IPS-11a (cell line): ENCODE results near the gene PLEKHH2.
A peak's percentile ranks its signal among the peaks of the same experiment; 100 is the strongest.
"Not testable (repeated sequence)": the region's sequence is repeated elsewhere in the genome, so short reads cannot be mapped to it uniquely, and the experiment has no call there.

Experiments
- H3K4me3 ChIP-seq: one replicate; pipeline ENCODE4 v1.5.1; 2013; ENCODE audit warnings: low read depth, low read length, control low read depth

Gene PLEKHH2

DNA sequence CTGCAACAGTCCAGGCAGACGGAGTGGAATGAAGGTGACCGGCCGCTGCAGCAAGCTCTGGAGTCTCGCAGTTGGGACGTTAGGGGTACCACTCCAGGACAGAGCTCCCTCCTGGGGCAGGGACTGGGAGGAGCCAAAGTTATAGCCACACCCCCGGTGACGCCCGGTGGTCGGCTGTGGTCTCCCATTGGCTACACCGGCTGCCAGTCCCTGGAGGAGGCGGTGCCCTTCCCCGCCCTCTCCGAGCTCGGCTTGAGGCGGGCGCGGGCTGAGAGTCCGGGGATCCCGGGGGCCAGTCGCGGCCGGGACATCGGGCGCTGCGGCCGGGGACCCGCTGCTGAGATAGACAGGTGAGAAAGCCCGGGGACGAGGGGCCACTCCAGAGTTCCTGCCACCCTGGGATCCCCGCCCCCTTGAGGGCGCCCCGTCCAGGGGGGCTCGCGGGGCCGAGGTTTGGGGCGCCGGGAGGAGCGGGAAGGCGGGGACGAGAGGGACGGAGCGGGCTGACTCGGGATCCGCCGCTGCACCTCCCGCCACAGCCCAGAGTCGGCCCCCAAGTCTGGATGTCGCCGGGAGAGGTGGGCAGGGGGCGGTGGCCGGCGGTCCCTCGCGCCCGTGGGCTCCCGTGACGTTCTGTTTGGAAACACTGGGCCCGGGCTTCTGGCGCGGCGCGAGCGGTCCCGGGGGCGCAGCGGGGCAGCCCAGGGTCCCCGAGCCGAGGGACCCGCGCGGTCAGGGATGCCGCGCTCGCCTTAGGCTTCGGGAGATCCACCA, at the start of gene PLEKHH2:
TSS of gene PLEKHH2 (plus strand) at position 231 of the 774 bp plus-strand sequence. CDS start 7,414 bp downstream, outside the sequence.
- peak within 1 kb of the TSS; percentile 55 for H3K4me3 ChIP-seq

GRCh38 chr2:43592443-43592842, 44.6 kb upstream of the PLEKHH2 start:
- H3K4me3 ChIP-seq = no peak overlapping the region

DNA sequence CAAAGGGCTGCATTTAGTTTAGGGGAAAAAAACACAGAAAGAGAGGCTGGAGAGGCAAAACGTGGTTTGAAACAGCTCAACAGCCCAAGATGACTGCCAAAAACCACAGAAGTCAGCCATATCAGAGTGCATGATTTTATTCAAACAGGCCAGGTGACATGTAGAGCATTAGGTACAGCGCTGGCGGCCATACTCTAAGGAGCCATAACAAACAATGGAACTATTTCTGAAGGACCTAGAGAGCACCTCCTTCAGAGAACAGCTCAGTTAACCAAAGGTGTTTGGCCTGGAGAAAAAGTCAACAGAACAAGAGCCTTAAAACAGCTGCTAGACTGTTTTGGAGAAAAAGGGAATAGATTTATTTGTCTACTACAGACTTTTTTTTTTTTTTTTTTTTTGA, 43.8 kb upstream of the PLEKHH2 start:
- H3K4me3 ChIP-seq = no peak overlapping the region

- H3K4me3 ChIP-seq = peak overlapping the region; percentile 88
These were observed 42.2 kb upstream of the PLEKHH2 start for GRCh38 chr2:43594875-43595274.

GRCh38 chr2:43595603-43596412, 41.3 kb upstream of the PLEKHH2 start, which contains the start of gene THADA:
THADA (minus strand) TSS chr2:43596038; CDS start chr2:43592392, 3,646 bp downstream.
- H3K4me3 ChIP-seq = peak within 1 kb of the TSS; percentile 88

- H3K4me3 ChIP-seq = not testable (repeated sequence)
These were observed 36.5 kb upstream of the PLEKHH2 start for GRCh38 chr2:43600596-43600995.

- no peak overlapping the region for H3K4me3 ChIP-seq
These were observed 32.4 kb upstream of the PLEKHH2 start for GRCh38 chr2:43604674-43605073.

DNA sequence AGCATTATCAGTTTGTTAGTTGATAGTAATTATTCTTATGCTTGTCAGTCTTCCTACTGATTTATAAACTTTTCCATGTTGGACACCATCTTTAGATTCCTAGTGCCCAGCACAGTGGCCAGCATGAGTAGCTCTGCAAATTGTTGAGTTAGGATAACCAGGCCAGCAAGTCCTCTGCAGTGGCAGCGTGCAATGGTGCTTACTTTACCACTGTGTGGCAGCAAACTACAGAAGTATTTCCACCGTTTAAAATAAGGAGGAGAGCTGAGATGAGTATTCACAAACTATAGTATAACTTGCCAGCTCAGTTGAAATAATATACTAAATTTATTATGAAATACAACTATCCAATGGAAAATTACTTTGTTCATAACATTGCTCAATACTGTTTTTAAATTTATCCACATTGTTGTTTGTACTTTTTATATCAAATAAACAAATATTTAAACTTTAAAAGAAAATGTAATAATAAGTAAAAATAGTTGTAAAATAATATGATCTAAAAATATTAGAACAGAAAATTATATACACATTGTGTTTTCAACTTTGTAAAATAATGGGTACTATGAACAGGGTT, 31.9 kb upstream of the PLEKHH2 start:
- no peak overlapping the region for H3K4me3 ChIP-seq

DNA sequence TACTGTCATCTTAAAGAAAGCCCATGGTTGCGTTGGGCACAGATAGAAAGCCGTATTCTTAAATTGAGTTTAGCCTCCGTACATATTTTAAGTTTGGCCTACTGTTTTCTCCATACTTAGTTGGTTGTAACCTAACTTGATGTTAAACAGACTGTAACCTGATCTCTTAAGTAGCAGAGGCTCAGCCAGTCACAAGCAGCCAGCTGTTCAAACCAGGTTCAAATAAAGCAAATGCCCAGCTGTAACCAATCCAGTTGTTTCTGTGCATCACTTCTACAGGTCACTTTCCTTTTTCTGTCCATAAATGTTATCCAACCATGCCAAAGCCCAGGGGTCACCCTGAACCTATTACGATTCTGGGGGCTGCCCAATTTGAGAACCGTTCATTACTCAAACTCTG, 31.2 kb upstream of the PLEKHH2 start:
- no peak overlapping the region for H3K4me3 ChIP-seq

- no peak overlapping the region for H3K4me3 ChIP-seq
These were observed 27.7 kb upstream of the PLEKHH2 start for GRCh38 chr2:43609290-43609918.

GRCh38 chr2:43610361-43610760, 26.7 kb upstream of the PLEKHH2 start:
- H3K4me3 ChIP-seq = no peak overlapping the region

- no peak overlapping the region for H3K4me3 ChIP-seq
These were observed 24.8 kb upstream of the PLEKHH2 start for GRCh38 chr2:43611987-43612894.

- H3K4me3 ChIP-seq = no peak overlapping the region
These were observed 24.1 kb upstream of the PLEKHH2 start for GRCh38 chr2:43612944-43613343.

DNA sequence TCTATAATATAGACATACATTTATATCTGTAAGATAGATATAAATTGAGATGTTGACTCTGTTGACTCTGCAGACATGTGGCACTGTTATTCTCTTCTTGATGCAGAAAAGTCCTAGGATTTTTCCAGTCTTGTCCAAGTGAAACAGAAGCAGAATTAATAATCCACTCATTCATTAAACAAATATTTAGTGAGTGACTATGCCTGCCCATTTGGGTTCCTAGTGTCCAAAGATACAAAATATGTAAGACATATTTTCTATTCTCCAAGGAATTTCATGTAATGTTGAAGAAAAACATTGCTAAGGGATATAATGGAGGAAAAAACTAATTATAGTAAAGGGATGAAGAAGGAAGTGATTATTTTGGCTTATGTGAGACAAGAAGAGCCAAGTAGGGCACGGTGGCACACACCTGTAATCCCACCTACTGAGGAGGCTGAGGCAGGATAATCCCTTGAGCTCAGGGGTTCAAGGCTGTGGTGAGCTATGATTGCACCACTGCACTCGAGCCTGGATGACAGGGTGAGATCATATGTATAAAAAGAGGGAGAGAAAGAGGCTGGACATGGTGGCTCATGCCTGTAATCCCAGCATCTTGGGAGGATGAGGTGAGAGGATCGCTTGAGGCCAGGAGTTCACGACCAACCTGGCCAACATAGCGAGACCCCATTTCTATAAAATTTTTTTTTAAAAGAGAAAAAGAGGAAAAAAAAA, 19.9 kb upstream of the PLEKHH2 start:
- H3K4me3 ChIP-seq = no peak overlapping the region

DNA sequence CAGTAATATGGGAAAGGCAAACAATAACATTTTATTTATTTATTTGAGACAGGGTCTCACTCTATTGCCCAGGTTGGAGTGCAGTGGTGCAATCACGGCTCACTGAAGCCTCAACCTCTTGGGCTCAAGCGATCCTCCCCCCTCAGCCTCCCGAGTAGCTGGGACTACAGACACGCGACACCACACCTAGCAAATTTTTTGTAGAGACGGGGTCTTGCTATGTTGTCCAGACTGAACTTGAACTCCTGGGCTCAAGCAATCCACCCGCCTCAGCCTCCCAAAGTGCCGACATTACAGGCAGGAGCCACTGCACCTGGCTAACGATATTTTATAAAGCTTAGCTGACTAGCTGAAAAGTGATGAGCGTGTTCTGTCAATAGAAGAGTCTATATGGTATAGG, 17.5 kb upstream of the PLEKHH2 start:
- no peak overlapping the region for H3K4me3 ChIP-seq

GRCh38 chr2:43622931-43623451, 14.1 kb upstream of the PLEKHH2 start:
- no peak overlapping the region for H3K4me3 ChIP-seq

DNA sequence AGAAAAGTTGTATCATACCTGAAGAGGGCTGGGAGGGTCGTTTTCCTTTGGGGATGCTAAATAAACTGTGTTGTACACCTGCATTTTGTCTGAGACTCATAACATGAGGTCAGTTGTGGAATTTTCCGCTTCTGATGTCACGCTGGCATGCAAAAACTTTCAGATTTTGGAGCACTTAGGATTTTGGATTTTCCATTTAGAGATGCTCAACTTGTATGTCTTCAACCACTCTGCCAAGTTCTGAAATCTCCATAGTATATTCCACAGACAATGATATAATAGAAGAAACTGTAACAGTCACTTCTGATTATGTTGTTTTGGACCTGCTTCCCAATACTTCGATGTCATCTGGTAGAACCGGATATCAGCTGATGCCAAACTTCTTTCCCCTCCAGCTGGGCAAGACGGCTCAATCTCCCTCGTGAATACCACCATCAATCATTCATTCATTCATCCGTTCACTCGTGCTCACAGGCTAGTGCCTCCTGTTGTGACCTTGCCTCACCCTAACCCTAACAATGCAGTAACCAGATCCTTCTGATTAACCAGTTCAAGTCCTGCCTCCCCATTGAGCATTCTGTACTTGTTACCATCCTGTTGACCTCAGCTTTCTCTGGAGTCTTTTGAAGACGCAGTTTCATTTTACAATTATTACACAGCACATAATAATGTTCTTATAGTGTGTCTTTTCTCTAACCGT, 5.3 kb upstream of the PLEKHH2 start:
- no peak overlapping the region for H3K4me3 ChIP-seq

DNA sequence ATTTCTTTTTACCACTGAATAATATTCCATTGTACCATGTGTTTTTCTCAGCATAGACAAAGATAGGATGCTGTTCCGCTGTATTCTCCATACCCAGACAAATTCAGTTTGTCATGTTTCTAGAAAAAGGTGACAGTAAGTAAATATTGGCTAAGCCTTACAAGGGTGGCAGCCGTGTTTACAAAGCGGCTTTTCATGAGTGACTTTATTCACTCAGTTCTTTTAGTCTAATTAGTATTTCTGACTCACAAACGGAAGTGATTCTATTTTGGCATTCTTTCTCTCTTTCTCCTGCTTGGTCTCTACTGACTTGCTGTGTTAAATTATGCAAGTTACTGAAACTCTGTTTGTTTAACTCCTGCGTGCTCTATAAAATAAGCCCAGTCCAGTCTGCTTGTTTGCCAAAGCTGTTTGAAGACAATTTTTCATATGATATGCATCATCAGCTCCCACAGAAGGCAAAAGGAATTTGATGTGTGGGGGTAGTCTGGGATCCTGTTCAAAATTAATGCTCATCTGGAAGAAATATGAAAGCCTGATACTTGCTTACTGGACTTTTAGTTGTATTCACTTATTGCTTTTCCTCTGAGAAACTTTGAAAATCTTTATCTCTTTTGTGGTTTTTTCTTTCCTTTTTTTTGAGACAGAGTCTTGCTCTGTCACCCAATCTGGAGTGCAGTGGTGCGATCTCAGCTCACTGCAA, 2.3 kb upstream of the PLEKHH2 start:
- no peak overlapping the region for H3K4me3 ChIP-seq
